HG03175 (cell line): ENCODE data around the gene TMEM129.
A peak's percentile ranks its signal among the peaks of the same experiment; 100 is the strongest.

ENCODE experiments used
- ATAC-seq: cut with Tn5 transposase; IDR thresholded peaks from one replicate; pipeline ENCODE4 v1.9.1; 2021; ENCODE audit warnings: mild to moderate bottlenecking, moderate library complexity; ENCODE audit not compliant: unreplicated experiment

Gene TMEM129

GRCh38 chr4:1721666-1722550, 785 bp upstream of the TMEM129 start:
- ATAC-seq = no peak

- ATAC-seq = peak; percentile 30
Observed at GRCh38 chr4:1720163-1720983, 750 bp downstream of the TMEM129 start.

- ATAC-seq = no peak
Observed at GRCh38 chr4:1718095-1718850, 2.9 kb downstream of the TMEM129 start.

GRCh38 chr4:1717129-1718094, 3.7 kb downstream of the TMEM129 start:
- ATAC-seq = no peak

DNA sequence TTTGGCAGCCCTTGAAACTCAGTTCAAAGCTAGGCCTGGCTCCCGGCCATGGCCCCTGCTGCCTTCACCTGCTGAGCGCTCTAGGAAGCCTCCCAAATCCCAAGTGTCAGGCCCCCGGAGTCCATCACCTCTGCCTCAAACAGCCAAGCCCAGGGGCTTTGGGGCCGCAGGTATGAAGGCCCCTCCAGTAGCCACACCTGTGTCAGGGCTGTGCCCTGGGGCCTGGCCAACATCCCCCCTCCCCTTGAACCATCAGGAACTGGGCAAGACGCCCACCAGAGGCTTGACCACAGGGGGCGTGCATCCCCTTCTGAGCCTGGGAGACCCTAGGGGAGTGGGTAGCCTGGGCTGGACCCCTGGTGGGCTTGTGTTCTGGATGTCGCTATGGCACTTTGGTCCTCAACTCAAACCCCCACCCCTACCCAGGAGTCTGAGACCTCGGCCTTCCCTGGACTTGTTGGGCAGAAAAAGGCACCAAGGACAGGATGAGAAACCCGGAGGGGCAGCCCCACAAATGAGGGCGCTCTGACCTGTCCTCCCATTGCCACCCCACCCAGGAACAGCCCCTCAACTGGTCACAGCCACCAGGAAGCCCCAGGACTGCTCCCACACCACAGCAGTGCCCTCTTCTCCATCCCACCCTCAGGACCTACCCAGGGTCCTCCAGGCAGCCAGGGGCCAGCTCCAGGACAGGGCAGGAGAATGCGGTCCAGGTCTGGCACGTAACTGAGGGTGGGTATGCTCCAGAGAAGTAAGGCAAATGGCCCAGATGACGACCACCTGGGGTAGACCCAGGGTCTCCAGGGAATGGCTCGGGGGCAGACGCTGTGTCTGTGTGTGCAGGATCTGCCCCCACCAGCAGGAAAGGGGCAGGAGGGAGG, 4.8 kb downstream of the TMEM129 start:
- ATAC-seq = no peak

DNA sequence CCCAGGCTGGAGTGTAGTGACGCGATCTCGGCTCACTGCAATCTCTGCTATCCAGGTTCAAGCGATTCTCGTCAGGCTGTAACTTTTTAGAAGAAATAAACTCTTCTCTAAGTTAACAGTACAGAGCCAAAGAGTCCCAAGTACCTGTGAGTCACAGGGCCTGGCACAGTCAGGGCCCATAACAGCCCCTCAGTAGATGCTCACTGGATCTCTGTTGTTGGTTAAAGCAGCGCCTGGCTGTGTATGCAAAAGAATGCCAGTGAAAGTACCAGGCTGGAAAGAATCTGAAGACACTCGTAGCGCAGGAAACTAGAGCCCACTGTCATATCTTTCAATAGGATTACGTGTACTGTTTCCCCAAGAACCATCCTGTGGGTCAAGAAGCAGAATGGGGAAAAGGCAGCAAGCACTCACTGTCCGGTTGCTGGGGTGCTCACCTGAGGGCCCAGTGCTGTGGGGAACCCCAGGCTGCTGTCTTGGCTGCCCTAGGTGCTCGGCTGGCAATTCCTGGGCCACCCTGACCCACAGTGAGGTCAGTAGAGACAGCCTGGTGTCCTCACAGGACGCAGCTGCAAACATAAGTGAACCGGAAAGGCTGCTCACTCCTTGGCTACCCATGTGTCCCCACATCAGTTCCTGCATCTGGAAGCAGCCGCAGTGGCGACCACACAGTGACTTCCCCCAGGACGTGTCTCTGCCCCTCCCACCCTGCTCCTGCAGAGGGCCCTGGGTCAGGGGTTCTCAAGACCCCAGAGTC, 5.9 kb downstream of the TMEM129 start:
- ATAC-seq = no peak

- ATAC-seq = no peak
Observed at GRCh38 chr4:1714303-1715001, 6.7 kb downstream of the TMEM129 start.

DNA sequence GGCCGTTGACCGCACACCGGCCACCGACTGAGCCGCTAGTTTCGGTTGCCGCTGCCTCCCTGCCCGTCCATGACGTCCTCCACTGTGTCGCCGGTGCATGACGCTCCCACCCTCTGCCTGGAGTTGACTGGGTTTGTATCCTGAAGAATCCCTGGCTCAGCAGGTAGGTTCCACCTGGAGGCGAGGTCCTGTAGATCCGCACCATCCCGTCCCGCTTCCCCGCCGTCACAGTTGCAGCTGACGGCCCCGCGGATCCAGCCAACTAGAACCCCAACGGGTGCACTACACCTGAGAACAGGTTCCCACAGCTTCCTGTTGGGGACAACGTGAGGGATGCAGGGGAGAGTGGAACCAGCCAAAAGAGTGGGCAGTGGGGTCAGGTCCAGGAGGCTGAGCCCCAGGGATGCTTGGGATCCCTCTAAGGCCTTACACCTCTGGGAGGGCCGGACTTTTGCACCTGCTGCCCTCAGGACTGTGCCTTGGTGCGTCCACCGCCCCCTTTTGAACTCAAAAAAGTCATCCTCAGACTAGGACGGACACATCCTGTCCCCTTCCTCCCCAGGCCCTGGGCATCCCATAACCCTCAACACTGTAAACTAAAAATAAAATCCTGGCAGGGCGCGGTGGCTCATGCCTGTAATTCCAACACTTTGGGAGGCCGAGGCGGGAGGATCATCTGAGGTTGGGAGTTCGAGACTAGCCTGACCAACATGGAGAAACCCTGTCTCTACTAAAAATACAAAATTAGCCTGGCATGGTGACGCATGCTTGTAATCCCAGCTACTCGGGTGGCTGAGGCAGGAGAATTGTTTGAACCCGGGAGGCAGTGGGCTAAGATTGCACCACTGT, 7.9 kb downstream of the TMEM129 start:
- no peak for ATAC-seq

GRCh38 chr4:1712216-1713002, 8.7 kb downstream of the TMEM129 start, which contains the start of gene SLBP:
TSS of gene SLBP (minus strand) at chr4:1712319. CDS start at chr4:1712188, 131 bp downstream.
- peak; percentile 77 for ATAC-seq

GRCh38 chr4:1711571-1712215, 9.4 kb downstream of the TMEM129 start:
- peak; percentile 7 for ATAC-seq

GRCh38 chr4:1711055-1711570, 10.0 kb downstream of the TMEM129 start:
- ATAC-seq = no peak

- no peak for ATAC-seq
Observed at GRCh38 chr4:1708581-1708980, 12.5 kb downstream of the TMEM129 start.

DNA sequence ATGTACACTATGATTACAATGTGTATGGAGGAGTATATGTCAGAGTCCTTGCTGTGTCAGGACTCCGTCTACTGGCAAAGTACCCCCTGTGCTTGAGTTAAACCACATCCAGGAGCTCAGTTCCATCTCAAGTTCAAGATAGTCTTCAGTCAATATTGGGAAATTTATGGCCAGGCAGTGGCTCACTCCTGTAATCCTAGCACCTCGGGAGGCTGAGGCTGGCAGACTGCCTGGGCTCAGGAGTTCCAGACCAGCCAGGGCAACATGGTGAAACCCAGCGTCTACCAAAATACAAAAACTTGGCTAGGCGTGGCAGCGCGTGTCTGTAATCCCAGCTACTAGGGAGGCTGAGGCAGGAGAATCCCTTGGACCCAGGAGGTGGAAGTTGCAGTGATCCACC, 14.8 kb downstream of the TMEM129 start:
- ATAC-seq = no peak

DNA sequence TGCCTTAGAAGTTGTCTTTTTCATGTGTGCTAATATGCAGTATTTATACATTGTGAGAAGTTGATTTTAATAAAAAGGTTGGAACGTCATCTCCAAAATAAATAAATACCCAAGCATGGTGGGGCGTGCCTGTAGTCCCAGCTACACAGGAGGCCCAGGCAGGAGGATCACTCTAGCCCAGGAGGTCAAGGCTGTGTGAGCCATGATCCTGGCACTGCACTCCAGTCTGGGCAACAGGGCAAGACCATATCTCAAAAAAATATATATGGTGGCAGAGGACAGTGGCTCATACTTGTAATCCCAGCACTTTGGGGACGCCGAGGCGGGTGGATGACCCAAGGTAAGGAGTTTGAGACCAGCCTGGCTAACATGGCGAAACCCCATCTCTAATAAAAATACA, 15.4 kb downstream of the TMEM129 start:
- no peak for ATAC-seq

DNA sequence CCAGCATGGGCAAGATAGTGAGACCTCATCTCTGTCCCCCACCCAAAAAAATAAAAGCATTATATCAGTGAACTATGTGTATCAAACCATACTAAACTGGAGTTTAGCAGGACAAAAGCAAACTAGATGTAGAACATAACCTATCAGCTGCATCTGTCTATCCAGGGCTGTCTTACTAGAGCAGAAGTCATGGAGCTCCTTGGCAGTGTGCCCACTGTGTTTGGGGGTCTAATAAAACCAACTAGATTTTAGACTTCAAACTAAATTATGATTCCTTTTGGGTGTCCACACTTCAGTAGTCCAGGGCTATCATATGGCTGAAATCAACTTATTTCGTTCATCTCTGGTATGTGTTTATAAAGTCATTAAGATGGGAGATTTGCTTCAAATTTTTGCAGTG, 17.3 kb downstream of the TMEM129 start:
- no peak for ATAC-seq
